ENCODE measurements around the gene FHIT. TPM values are rescaled to one million over a fixed set of nuclear protein-coding genes. Genes with fewer than 3 reads are reported as not detected.

FHIT gene
- total RNA-seq, 4 donors from 2014 or later: 4.4 to 10.6 (median 8.4) TPM

DNA sequence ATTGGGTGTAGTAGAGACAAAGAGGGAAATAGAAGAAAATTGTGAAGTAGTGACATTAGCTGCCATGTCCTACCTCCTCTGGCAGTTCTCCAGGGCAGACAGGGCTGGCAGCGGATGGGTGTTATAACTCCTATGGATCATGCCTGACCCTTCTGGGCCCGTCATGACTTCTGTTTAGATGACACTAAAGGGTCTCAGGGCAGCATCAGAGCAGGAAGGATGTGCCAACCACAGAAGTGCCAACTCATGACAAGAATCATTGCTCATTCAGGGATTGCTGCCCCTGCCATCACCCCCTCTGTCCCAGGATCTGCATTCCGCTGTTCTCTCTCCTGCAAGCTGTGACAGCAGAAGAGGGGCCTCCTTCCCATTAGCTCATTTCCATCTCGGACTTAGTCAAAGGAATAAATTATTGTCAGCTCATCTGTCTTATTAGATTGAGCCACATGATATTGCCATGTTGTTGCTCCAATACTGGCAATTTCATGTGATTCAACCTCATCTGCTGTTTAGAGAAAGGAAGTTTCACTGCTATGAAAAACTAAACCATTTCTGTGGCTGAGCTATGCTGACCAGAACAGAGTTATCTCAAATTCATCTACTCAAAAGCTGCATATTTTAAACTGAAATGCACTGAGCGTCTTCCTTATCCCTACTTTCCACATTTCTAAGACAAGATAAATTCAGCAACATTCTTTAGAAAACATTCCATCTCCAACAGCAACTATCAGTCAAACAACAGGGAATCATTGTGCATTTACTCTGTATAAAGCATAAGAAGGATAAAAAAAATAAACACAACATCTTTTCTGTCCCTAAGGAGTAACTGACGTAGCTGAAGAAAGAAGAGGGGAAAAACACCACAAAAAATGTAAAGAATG, 271.6 kb downstream of the FHIT start:
- TF ChIP-seq CTCF (IDR thresholded peaks at IDR 0.05; ENCODE audit: low read depth): no peak

GRCh38 chr3:60973321-60973720, 277.9 kb downstream of the FHIT start:
- no peak for TF ChIP-seq CTCF (IDR thresholded peaks at IDR 0.05; ENCODE audit: low read depth)

- no peak for TF ChIP-seq CTCF (IDR thresholded peaks at IDR 0.05; ENCODE audit: low read depth)
These were observed 278.7 kb downstream of the FHIT start for GRCh38 chr3:60972599-60972998.

- TF ChIP-seq CTCF (IDR thresholded peaks at IDR 0.05; ENCODE audit: low read depth): no peak
These were observed 280.4 kb downstream of the FHIT start for GRCh38 chr3:60970850-60971249.

- no peak for TF ChIP-seq CTCF (IDR thresholded peaks at IDR 0.05; ENCODE audit: low read depth)
These were observed 284.1 kb downstream of the FHIT start for GRCh38 chr3:60967141-60967540.

DNA sequence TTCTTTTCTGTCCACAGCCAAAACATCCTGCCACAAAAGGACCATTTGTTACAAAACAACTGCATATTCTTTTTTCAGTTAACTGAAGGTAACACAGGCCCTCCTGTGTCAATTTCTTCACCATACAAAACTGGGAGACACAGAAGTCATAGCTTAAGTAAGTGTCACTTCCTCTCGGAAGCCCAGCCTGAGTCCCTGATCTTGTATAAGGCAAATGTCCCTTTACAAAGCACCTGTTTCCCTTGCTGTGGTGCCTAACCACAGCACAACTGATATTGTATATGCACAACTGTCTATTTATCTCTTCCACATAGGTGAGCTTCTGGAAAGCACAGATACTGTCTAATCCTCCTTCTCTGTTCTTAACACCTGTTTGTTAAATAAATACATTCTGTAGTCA, 293.7 kb downstream of the FHIT start:
- no peak for TF ChIP-seq CTCF (IDR thresholded peaks at IDR 0.05; ENCODE audit: low read depth)

GRCh38 chr3:60956729-60957128, 294.5 kb downstream of the FHIT start:
- no peak for TF ChIP-seq CTCF (IDR thresholded peaks at IDR 0.05; ENCODE audit: low read depth)

Data from subcutaneous adipose tissue (tissue), 4 donors.